K562 (cell line): Measurements from ENCODE around the gene RGS6. TPM values are rescaled to one million over a fixed set of nuclear protein-coding genes. Genes with fewer than 3 reads are reported as not detected.

ENCODE experiments used
- ATAC-seq: fragments of 200-7000 bp; cut with Tn5 transposase; 3 replicates; pipeline ENCODE4 v1.9.1; 2020; ENCODE audit warnings: moderate library complexity
- BruUV-seq: library from RNA; stranded (reverse); fragments of 400-500 nt; replicated peaks from 2 replicates; lab custom pipeline; 2021; lab: Mats Ljungman, UMichigan
- CTCF ChIA-PET: fragments of 300-600 bp; formaldehyde crosslinking; extraction: SDS; loops from one replicate; lab custom pipeline; 2021; ENCODE audit warnings: low intra/inter-chr PET ratio; lab: Yijun Ruan, JAX
- POLR2A ChIA-PET: fragments of 300-600, 350-650 bp; sonication (Branson Sonifier 250); formaldehyde crosslinking; extraction: SDS; loops from one replicate; lab custom pipeline; 2021; ENCODE audit warnings: antibody characterized with exemption, inconsistent platforms; lab: Yijun Ruan, JAX
- DNase-seq, 4 experiments: peaks; one replicate each; pipeline versions ENCODE4 v3.0.0 to v3.0.0-alpha.2; 2011 to 2018; ENCODE audit warnings: low spot score in 3 of 4, mixed read lengths in 3 of 4; ENCODE audit errors: extremely low read depth in 1 of 4
- FAIRE-seq: peaks from 2 replicates; lab custom pipeline; 2011; peaks lifted over from hg19 to GRCh38; lab: Jason Lieb, UNC
- H2AFZ ChIP-seq: 2 replicates; pipeline ENCODE4 v1.6.0; 2011; ENCODE audit warnings: low read depth, low read length, control low read depth, inconsistent platforms
- H3K27ac ChIP-seq: fragments of 200-600 bp; 3 replicates; pipeline ENCODE4 v1.8.0; 2011; ENCODE audit warnings: low read depth, mild to moderate bottlenecking, control low read depth, inconsistent platforms, low read length, moderate library complexity, mixed read lengths; ENCODE audit errors: extremely low read depth
- H3K27me3 ChIP-seq, 2 experiments: fragments of 300-600 bp in 1 of 2; 2 replicates in 1 of 2; 3 replicates in 1 of 2; pipeline versions ENCODE4 v1.6.0 to v1.8.0; 2011; ENCODE audit warnings: inconsistent platforms in 2 of 2, low read length in 2 of 2, mild to moderate bottlenecking in 1 of 2, mixed read lengths in 1 of 2, moderate library complexity in 1 of 2; ENCODE audit not compliant: control insufficient read depth in 2 of 2, insufficient read depth in 2 of 2
- H3K36me3 ChIP-seq: fragments of 300-600 bp; 3 replicates; pipeline ENCODE4 v1.8.0; 2011; ENCODE audit warnings: mild to moderate bottlenecking, low read length, inconsistent platforms; ENCODE audit not compliant: control insufficient read depth, insufficient read depth
- H3K4me1 ChIP-seq, 2 experiments: fragments of 200-600 bp in 1 of 2; replicated peaks in 1 of 2; 2 replicates in 1 of 2; 3 replicates in 1 of 2; pipeline versions ENCODE4 v1.5.1 to v1.8.0; 2011; ENCODE audit warnings: inconsistent platforms in 2 of 2, low read length in 2 of 2, mild to moderate bottlenecking in 1 of 2, mixed read lengths in 1 of 2, moderate library complexity in 1 of 2; ENCODE audit not compliant: control insufficient read depth in 2 of 2, insufficient read depth in 2 of 2
- H3K4me2 ChIP-seq: 2 replicates; pipeline ENCODE4 v1.6.1; 2011; ENCODE audit warnings: low read length, control low read depth, inconsistent platforms, mixed read lengths; ENCODE audit not compliant: insufficient read depth
- H3K4me3 ChIP-seq: fragments of 200-600 bp; sonication (generic), shearing (Covaris generic); 2 replicates; pipeline ENCODE4 v1.5.1; 2016; ENCODE audit warnings: control low read depth, inconsistent platforms
- H3K79me2 ChIP-seq: fragments of 200-600 bp; 3 replicates; pipeline ENCODE4 v1.8.0; 2011; ENCODE audit warnings: low read length, inconsistent platforms; ENCODE audit not compliant: control insufficient read depth, insufficient read depth
- H3K9ac ChIP-seq, 2 experiments: 2 replicates each; pipeline versions ENCODE4 v1.6.0 to v1.6.1; 2011; ENCODE audit warnings: low read depth in 2 of 2, low read length in 2 of 2, control low read depth in 1 of 2, inconsistent platforms in 1 of 2, mild to moderate bottlenecking in 1 of 2, mixed read lengths in 1 of 2; ENCODE audit not compliant: insufficient read depth in 1 of 2
- H3K9me1 ChIP-seq: one replicate; pipeline ENCODE4 v1.6.0; 2011; ENCODE audit warnings: inconsistent platforms, mild to moderate bottlenecking, low read length, moderate library complexity; ENCODE audit not compliant: control insufficient read depth, insufficient read depth
- H3K9me3 ChIP-seq: replicated peaks from 2 replicates; pipeline ENCODE4 v1.5.1; 2011; ENCODE audit warnings: low read depth, low read length, inconsistent platforms; ENCODE audit not compliant: control insufficient read depth, insufficient read depth
- H4K20me1 ChIP-seq: replicated peaks from 2 replicates; pipeline ENCODE4 v1.6.1; 2011; ENCODE audit warnings: low read length, inconsistent platforms, mixed read lengths; ENCODE audit not compliant: control insufficient read depth, insufficient read depth
- ARHGAP35 ChIP-seq: fragments of 450-650 bp; IDR thresholded peaks from 2 replicates; pipeline ENCODE4 v1.6.1; 2018; ENCODE audit not compliant: partially characterized antibody
- CREM ChIP-seq: IDR thresholded peaks from 2 replicates; pipeline ENCODE4 v1.6.1; 2014; ENCODE audit warnings: antibody characterized with exemption, low read depth
- LCOR ChIP-seq: sonication (generic); formaldehyde crosslinking; IDR thresholded peaks from 2 replicates; pipeline ENCODE4 v1.8.0; 2022; ENCODE audit warnings: mild to moderate bottlenecking, missing genetic modification reagents
- NFIC ChIP-seq: fragments of 450-650 bp; IDR thresholded peaks from 2 replicates; pipeline ENCODE4 v1.6.1; 2017; ENCODE audit warnings: mild to moderate bottlenecking, inconsistent platforms
- NUFIP1 ChIP-seq: fragments of 450-650 bp; IDR thresholded peaks from 2 replicates; pipeline ENCODE4 v1.6.1; 2018; ENCODE audit not compliant: partially characterized antibody
- RAD21 ChIP-seq, 2 experiments: fragments of 250-450 bp in 1 of 2; fragments of 450-650 bp in 1 of 2; sonication (Bioruptor Pico) in 1 of 2; formaldehyde crosslinking in 1 of 2; IDR thresholded peaks in 1 of 2; conservative IDR thresholded peaks in 1 of 2; 2 replicates each; pipeline versions ENCODE4 v1.4.0 to v1.8.0; 2020 to 2022; ENCODE audit warnings: mild to moderate bottlenecking in 2 of 2, moderate library complexity in 1 of 2
- RBBP5 ChIP-seq: fragments of 200-600 bp; sonication (generic); IDR thresholded peaks from 2 replicates; pipeline ENCODE4 v1.6.1; 2012; ENCODE audit warnings: borderline replicate concordance, mild to moderate bottlenecking, low read length, control low read depth, inconsistent platforms; ENCODE audit not compliant: insufficient read depth, poor library complexity, severe bottlenecking
- SREBF1 ChIP-seq: fragments of 150-350 bp; IDR thresholded peaks from 2 replicates; pipeline ENCODE4 v1.6.1; 2014; ENCODE audit warnings: antibody characterized with exemption, low read depth, low read length, borderline replicate concordance
- TRIM28 ChIP-seq: fragments of 450-650 bp; IDR thresholded peaks from 2 replicates; pipeline ENCODE4 v1.6.1; 2017
- U2AF1 ChIP-seq: fragments of 200-400 bp; formaldehyde crosslinking; optimal IDR thresholded peaks from 2 replicates; pipeline ENCODE3; 2017; ENCODE audit warnings: mild to moderate bottlenecking, low read depth, low read length, moderate library complexity
- ZC3H11A ChIP-seq: IDR thresholded peaks from 2 replicates; pipeline ENCODE4 v1.6.1; 2012; ENCODE audit warnings: low read depth, low read length, improper control_type of control experiment
- ZFP1 ChIP-seq: fragments of 450-650 bp; formaldehyde crosslinking; IDR thresholded peaks from 2 replicates; pipeline ENCODE4 v1.4.0; 2020; ENCODE audit warnings: mild to moderate bottlenecking, mixed read lengths
- ZNF263 ChIP-seq: sonication (generic); formaldehyde crosslinking; IDR thresholded peaks from 2 replicates; pipeline ENCODE4 v1.8.0; 2022; ENCODE audit warnings: mild to moderate bottlenecking, missing genetic modification reagents, borderline replicate concordance
- ZNF551 ChIP-seq: fragments of 250-450 bp; sonication (Bioruptor Pico); IDR thresholded peaks from 2 replicates; pipeline ENCODE4 v1.5.0; 2021; ENCODE audit warnings: mild to moderate bottlenecking, moderate library complexity
- ZNF592 ChIP-seq: fragments of 450-650 bp; IDR thresholded peaks from 2 replicates; pipeline ENCODE4 v1.6.1; 2017; ENCODE audit warnings: antibody characterized with exemption, mild to moderate bottlenecking
- WGBS: fragments of 100-300 bp; shearing (Covaris generic); methylation state at CpG from one replicate; pipeline ENCODE4 v1.1.6; 2016; ENCODE audit warnings: low coverage, mixed read lengths; ENCODE audit not compliant: insufficient coverage; ENCODE audit errors: missing lambda C conversion rate; 5-methylcytosine and 5-hydroxymethylcytosine counted together
- in situ Hi-C: fragments of 300-500 bp; cut with MboI; formaldehyde crosslinking; loops from 4 replicates; pipeline ENCODE4 v1.15.0; 2018; ENCODE audit warnings: inconsistent platforms, mixed read lengths
- intact Hi-C: fragments of 100-400 bp; cut with micrococcal nuclease; formaldehyde crosslinking; loops from 2 replicates; pipeline ENCODE4 v1.14.2; 2022
- polyA plus RNA-seq, 8 experiments: library from polyadenylated mRNA; depleted of rRNA in 4 of 8; stranded (reverse) in 5 of 8; unstranded in 3 of 8; fragments of >200 nt; fragmentation: Nextera tagmentation in 2 of 8; fragmentation: Illumina TruSeq in 1 of 8; extraction: Ambion mirVana in 2 of 8; extraction: Trizol in 1 of 8; gene quantifications; 2 replicates each; pipeline versions ENCODE4 v1.2.1 to v1.2.3, GENCODE V29; 2011 to 2014; ENCODE audit warnings: inconsistent platforms in 1 of 8, missing spikeins in 1 of 8
- total RNA-seq, 7 experiments: library from RNA; depleted of rRNA in 6 of 7; stranded (reverse); fragments of >200 nt in 6 of 7; fragmentation: Illumina TruSeq in 2 of 7; extraction: Trizol in 2 of 7; gene quantifications; 2 replicates each; pipeline versions ENCODE4 v1.2.1 to v1.2.3, GENCODE V29; 2011 to 2021; ENCODE audit warnings: low replicate concordance in 1 of 7
- TF ChIP-seq, protein P1 (sequence below), 2 experiments: IDR thresholded peaks; 2 replicates each; pipeline ENCODE4 v1.6.1; 2012; ENCODE audit warnings: improper control_type of control experiment in 2 of 2, low read depth in 2 of 2, low read length in 2 of 2, borderline replicate concordance in 1 of 2

The RGS6 gene
- total and polyA plus RNA-seq, 9 of the 15 experiments (the other 6 are each of a cell fraction or from before 2014, with no cell fraction given), result not detected

DNA sequence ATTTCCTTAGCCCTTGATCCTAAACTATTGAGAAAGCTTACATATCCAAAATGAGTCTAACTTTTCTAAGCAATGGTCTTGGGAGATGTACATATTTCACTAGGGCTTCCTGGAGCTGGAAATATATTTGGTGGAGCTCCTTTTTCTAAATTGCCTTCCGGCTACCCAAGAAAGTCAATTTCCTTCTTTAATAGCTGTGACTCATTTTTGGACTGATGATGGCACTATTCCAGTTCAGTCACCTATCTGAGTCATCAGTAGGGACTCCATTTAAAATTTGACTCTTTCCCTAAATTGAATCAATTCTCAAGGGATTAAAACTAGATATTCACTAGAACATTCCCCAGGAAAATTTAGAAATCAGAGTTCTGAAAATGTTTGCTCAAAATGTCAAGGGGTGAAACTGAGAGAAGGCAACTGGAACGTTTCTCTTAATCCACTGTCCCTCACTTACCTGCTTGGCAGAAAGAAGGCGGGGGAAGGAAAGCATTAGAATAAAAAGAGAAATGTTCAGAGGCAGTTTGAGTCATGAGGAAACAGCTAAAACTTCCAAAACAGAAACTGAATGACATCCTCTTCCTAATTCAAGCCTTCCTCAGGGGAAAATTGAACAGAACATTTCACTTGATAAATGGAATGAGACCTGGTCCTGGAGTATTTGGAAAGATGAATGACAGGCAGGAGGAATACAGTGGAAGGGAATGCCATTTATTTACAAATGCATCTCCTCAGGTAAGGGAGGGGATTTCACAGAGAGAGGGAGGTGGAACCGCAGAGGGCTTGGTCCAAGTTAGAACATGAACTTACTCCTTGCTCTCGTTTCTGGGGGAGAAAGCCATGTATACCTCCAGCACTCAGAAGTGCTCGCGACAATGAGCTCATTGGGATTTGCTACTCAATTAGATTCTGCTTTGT lies 91.2 kb downstream of the RGS6 start:
- Histone ChIP-seq H2AFZ (no peak overlapping the region), H3K27me3 (no peaks in the 10 kb centered on the region), H3K79me2 (no peaks in the 10 kb centered on the region), H3K4me3 (no peak overlapping the region)
- no peak for DNase-seq
- WGBS, result 0% methylated on average over 5 of the region's 7 CpGs
- TF ChIP-seq ARHGAP35 (no peak), CREM (no peak), RBBP5 (no peak), RAD21 (CRISPR knock-in tag; conservative IDR thresholded peaks at IDR 0.05 in 1 of 2, IDR thresholded peaks at IDR 0.05 in 1 of 2) (no peak), NUFIP1 (no peak), U2AF1 (no peak), ZNF551 (no peak), SREBF1 (no peak), ZFP1 (CRISPR knock-in tag) (no peak), LCOR (CRISPR knock-in tag) (no peak), NFIC (no peak), TRIM28 (no peak), ZNF263 (CRISPR knock-in tag) (no peak), ZC3H11A (no peak), ZNF592 (no peak)
- TF ChIP-seq, protein P1, sequence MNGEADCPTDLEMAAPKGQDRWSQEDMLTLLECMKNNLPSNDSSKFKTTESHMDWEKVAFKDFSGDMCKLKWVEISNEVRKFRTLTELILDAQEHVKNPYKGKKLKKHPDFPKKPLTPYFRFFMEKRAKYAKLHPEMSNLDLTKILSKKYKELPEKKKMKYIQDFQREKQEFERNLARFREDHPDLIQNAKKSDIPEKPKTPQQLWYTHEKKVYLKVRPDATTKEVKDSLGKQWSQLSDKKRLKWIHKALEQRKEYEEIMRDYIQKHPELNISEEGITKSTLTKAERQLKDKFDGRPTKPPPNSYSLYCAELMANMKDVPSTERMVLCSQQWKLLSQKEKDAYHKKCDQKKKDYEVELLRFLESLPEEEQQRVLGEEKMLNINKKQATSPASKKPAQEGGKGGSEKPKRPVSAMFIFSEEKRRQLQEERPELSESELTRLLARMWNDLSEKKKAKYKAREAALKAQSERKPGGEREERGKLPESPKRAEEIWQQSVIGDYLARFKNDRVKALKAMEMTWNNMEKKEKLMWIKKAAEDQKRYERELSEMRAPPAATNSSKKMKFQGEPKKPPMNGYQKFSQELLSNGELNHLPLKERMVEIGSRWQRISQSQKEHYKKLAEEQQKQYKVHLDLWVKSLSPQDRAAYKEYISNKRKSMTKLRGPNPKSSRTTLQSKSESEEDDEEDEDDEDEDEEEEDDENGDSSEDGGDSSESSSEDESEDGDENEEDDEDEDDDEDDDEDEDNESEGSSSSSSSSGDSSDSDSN (IDR thresholded peaks at IDR 0.05; ENCODE audit: borderline replicate concordance in 1 of 2, low read depth in 2 of 2, low read length in 2 of 2), result no peak
- TF ChIP-seq, all 486 proteins: peak for 0
- ChIA-PET POLR2A (no interaction called here), CTCF (no interaction called here)
- no TSS peak for BruUV-seq
- no peak overlapping the region for H3K4me2 ChIP-seq
- in situ Hi-C loops, result no loop called here
- no peak for ATAC-seq
- H3K4me1 ChIP-seq, result no peaks in the 10 kb centered on the region
- intact Hi-C loops, result loop anchor here (5.0 kb wide), 1 partner anchor 399 kb away; no protein-coding TSS in a partner anchor
- no peak overlapping the region for H3K27ac ChIP-seq
- no peak overlapping the region for H3K9ac ChIP-seq
- H3K9me3 ChIP-seq, result no peaks in the 10 kb centered on the region
- no peaks in the 10 kb centered on the region for H3K9me1 ChIP-seq
- no peaks in the 10 kb centered on the region for H3K36me3 ChIP-seq
- no peak for FAIRE-seq
- no peaks in the 10 kb centered on the region for H4K20me1 ChIP-seq
